Measurements from ENCODE around the gene MAPK13.

The MAPK13 gene

DNA sequence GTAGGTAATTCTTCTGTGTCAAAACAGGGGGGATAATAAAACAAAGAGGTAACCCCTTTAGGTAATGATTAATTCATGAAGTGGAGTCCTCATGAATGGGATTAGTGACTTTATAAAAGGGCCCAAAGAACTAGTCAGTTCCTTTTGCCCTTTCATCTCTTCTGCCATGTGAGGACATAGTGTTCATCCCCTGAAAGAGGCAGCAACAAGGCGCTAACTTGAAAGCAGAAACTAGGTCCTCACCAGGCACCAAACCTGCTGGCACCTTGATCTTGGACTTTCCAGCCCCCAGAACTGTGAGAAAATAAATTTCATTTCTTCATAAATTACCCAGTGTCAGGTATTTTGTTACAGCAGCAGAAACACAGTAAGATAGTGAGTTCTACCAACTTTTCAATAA is 49.8 kb downstream of the MAPK13 start:
- TF ChIP-seq, protein P1, sequence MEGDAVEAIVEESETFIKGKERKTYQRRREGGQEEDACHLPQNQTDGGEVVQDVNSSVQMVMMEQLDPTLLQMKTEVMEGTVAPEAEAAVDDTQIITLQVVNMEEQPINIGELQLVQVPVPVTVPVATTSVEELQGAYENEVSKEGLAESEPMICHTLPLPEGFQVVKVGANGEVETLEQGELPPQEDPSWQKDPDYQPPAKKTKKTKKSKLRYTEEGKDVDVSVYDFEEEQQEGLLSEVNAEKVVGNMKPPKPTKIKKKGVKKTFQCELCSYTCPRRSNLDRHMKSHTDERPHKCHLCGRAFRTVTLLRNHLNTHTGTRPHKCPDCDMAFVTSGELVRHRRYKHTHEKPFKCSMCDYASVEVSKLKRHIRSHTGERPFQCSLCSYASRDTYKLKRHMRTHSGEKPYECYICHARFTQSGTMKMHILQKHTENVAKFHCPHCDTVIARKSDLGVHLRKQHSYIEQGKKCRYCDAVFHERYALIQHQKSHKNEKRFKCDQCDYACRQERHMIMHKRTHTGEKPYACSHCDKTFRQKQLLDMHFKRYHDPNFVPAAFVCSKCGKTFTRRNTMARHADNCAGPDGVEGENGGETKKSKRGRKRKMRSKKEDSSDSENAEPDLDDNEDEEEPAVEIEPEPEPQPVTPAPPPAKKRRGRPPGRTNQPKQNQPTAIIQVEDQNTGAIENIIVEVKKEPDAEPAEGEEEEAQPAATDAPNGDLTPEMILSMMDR (conservative IDR thresholded peaks at IDR 0.05; ENCODE audit: low read length), result no peak
- no peak for TF ChIP-seq EZH2phosphoT487 (IDR thresholded peaks at IDR 0.05; ENCODE audit: borderline replicate concordance)
- H2AFZ ChIP-seq (ENCODE audit: low read length), result no peak overlapping the region
- H3K79me2 ChIP-seq (ENCODE audit: insufficient read depth, low read length), result no peaks in the 10 kb centered on the region

GRCh38 chr6:36184311-36184710 is 54.0 kb downstream of the MAPK13 start:
- Histone ChIP-seq H3F3A (ENCODE audit: low read depth) (no peaks in the 10 kb centered on the region), H3K4me2 (ENCODE audit: low read depth, low read length, poor library complexity, severe bottlenecking) (no peak overlapping the region), H4K20me1 (ENCODE audit: insufficient read depth, low read length, poor library complexity, severe bottlenecking) (no peaks in the 10 kb centered on the region), H3K36me3 (ENCODE audit: insufficient read depth, low read length) (no peaks in the 10 kb centered on the region), H3K9me3 (ENCODE audit: insufficient read depth, low read depth, low read length) (no peaks in the 10 kb centered on the region), H3K9me2 (replicated peaks; ENCODE audit: low read depth, low read length) (no peaks in the 10 kb centered on the region), H3K79me2 (ENCODE audit: insufficient read depth, low read length) (no peaks in the 10 kb centered on the region), H3K4me1 (ENCODE audit: insufficient read depth, low read length, poor library complexity, severe bottlenecking) (no peaks in the 10 kb centered on the region), H2AFZ (ENCODE audit: low read length) (no peak overlapping the region), H3K4me3 (ENCODE audit: low read length, poor library complexity, severe bottlenecking) (no peak overlapping the region), H3K27me3 (ENCODE audit: insufficient read depth, low read length, poor library complexity, severe bottlenecking) (no peaks in the 10 kb centered on the region), H3K9ac (ENCODE audit: low read depth, low read length, poor library complexity, severe bottlenecking) (no peak overlapping the region)
- TF ChIP-seq EZH2phosphoT487 (IDR thresholded peaks at IDR 0.05; ENCODE audit: borderline replicate concordance), result no peak
- TF ChIP-seq, protein P1 (conservative IDR thresholded peaks at IDR 0.05; ENCODE audit: low read length), result no peak

More for the DNA sequence above, 49.8 kb downstream of the MAPK13 start:
- Histone ChIP-seq H4K20me1 (ENCODE audit: insufficient read depth, low read length, poor library complexity, severe bottlenecking) (no peaks in the 10 kb centered on the region), H3K4me3 (ENCODE audit: low read length, poor library complexity, severe bottlenecking) (no peak overlapping the region), H3K36me3 (ENCODE audit: insufficient read depth, low read length) (no peaks in the 10 kb centered on the region), H3K9ac (ENCODE audit: low read depth, low read length, poor library complexity, severe bottlenecking) (no peak overlapping the region), H3F3A (ENCODE audit: low read depth) (no peaks in the 10 kb centered on the region), H3K4me2 (ENCODE audit: low read depth, low read length, poor library complexity, severe bottlenecking) (no peak overlapping the region), H3K9me2 (replicated peaks; ENCODE audit: low read depth, low read length) (no peaks in the 10 kb centered on the region), H3K9me3 (ENCODE audit: insufficient read depth, low read depth, low read length) (peaks cover 9% of the 10 kb centered on the region), H3K27me3 (ENCODE audit: insufficient read depth, low read length, poor library complexity, severe bottlenecking) (no peaks in the 10 kb centered on the region), H3K4me1 (ENCODE audit: insufficient read depth, low read length, poor library complexity, severe bottlenecking) (peaks cover 4% of the 10 kb centered on the region)

DNA sequence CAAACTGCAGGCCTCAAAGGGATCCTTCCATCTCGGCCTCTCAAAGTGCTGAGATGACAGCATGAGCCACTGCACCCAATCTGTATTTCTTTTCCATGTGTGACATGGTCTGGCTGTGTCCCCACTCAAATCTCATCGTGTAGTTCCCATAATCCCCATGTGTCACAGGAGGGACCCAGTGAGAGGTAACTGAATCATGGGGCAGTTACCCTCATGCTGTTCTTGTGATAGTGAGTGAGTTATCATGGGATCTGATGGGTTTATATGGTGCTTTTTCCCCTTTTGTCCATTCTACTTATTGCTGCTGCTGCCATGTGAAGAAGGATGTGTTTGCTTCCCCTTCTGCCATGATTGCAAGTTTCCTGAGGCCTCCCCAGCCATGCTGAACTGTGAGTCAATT is 55.9 kb downstream of the MAPK13 start:
- Histone ChIP-seq H2AFZ (ENCODE audit: low read length) (no peak overlapping the region), H3F3A (ENCODE audit: low read depth) (no peaks in the 10 kb centered on the region), H3K4me3 (ENCODE audit: low read length, poor library complexity, severe bottlenecking) (no peak overlapping the region), H3K4me1 (ENCODE audit: insufficient read depth, low read length, poor library complexity, severe bottlenecking) (no peaks in the 10 kb centered on the region), H3K36me3 (ENCODE audit: insufficient read depth, low read length) (no peaks in the 10 kb centered on the region), H4K20me1 (ENCODE audit: insufficient read depth, low read length, poor library complexity, severe bottlenecking) (no peaks in the 10 kb centered on the region), H3K9me3 (ENCODE audit: insufficient read depth, low read depth, low read length) (no peaks in the 10 kb centered on the region), H3K4me2 (ENCODE audit: low read depth, low read length, poor library complexity, severe bottlenecking) (no peak overlapping the region), H3K79me2 (ENCODE audit: insufficient read depth, low read length) (no peaks in the 10 kb centered on the region), H3K27me3 (ENCODE audit: insufficient read depth, low read length, poor library complexity, severe bottlenecking) (no peaks in the 10 kb centered on the region), H3K9me2 (replicated peaks; ENCODE audit: low read depth, low read length) (no peaks in the 10 kb centered on the region), H3K9ac (ENCODE audit: low read depth, low read length, poor library complexity, severe bottlenecking) (no peak overlapping the region)
- TF ChIP-seq EZH2phosphoT487 (IDR thresholded peaks at IDR 0.05; ENCODE audit: borderline replicate concordance), result no peak
- TF ChIP-seq, protein P1 (conservative IDR thresholded peaks at IDR 0.05; ENCODE audit: low read length), result no peak
